ENCODE results near the gene CABP1. TPM values are rescaled to one million over a fixed set of nuclear protein-coding genes. Genes with fewer than 3 reads are reported as not detected.

CABP1 gene
- total and polyA plus RNA-seq, 9 of the 15 experiments (the other 6 are each of a cell fraction or from before 2014, with no cell fraction given): not detected

DNA sequence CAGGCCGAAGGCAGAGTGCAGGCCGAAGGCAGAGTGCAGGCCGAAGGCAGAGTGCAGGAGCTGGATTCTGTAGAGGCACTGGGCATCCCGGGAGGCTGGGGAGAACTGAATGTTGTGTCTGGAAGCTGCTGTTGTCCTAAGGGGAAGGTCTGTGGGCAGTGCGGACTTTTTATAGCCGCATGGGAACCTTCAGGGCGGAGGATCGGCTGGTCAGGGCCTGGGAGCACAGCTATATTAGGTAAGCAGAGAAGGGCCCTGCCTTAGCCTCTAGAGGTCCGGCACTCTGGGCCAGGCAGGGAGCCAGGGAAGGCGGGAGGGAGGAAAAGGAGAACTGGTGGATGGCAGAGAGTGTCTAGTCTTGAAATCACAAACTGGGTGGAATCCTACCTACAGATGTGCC is 14.2 kb downstream of the CABP1 start:
- ATAC-seq: no peak; the same call in 1 of the 3 replicates
- no peak overlapping the region for H3K4me3 ChIP-seq
- H3K9me3 ChIP-seq (replicated peaks; ENCODE audit: control insufficient read depth, insufficient read depth, low read depth, low read length): no peaks in the 10 kb centered on the region
- no peak overlapping the region for H2AFZ ChIP-seq (ENCODE audit: low read depth, low read length)
- DNase-seq (ENCODE audit: extremely low read depth in 1 of 4, low spot score in 3 of 4): no peak
- intact Hi-C loops (cut with micrococcal nuclease) (no loop called here), in situ Hi-C loops (cut with MboI) (loop anchor here (25.0 kb wide), 1 partner anchor 317 kb away; the partner anchor contains the start of gene PLA2G1B)
- no peaks in the 10 kb centered on the region for H3K79me2 ChIP-seq (ENCODE audit: control insufficient read depth, insufficient read depth, low read length)
- ChIA-PET CTCF (ENCODE audit: low intra/inter-chr PET ratio) (no interaction called here), POLR2A (interaction anchor here (0.6 to 2.2 kb wide), 2 partner anchors 9 to 308 kb away, joined by 3 to 9 read pairs; no protein-coding TSS in a partner anchor)
- no peaks in the 10 kb centered on the region for H3K9me1 ChIP-seq (ENCODE audit: control insufficient read depth, insufficient read depth, low read length)
- peaks cover 0 to 10% of the 10 kb centered on the region in 2 experiments; a peak in 2 of 5 replicates for H3K4me1 ChIP-seq (replicated peaks in 1 of 2; ENCODE audit: control insufficient read depth in 2 of 2, insufficient read depth in 2 of 2, low read length in 2 of 2)
- no peaks in the 10 kb centered on the region; the same call in none of the 2 replicates for H4K20me1 ChIP-seq (replicated peaks; ENCODE audit: control insufficient read depth, insufficient read depth, low read length)
- H3K36me3 ChIP-seq (ENCODE audit: control insufficient read depth, insufficient read depth, low read length): no peaks in the 10 kb centered on the region
- 13% methylated on average over 10 of the region's 10 CpGs for WGBS (ENCODE audit: insufficient coverage, low coverage, missing lambda C conversion rate)
- H3K4me2 ChIP-seq (ENCODE audit: insufficient read depth, low read length): no peak overlapping the region
- no peak for FAIRE-seq
- H3K27ac ChIP-seq (ENCODE audit: extremely low read depth, low read depth, low read length): no peak overlapping the region
- no TSS peak for BruUV-seq (replicated peaks)
- no peak overlapping the region for H3K9ac ChIP-seq (ENCODE audit: insufficient read depth in 1 of 2, low read depth in 2 of 2, low read length in 2 of 2)
- peaks cover 54 to 93% of the 10 kb centered on the region in 2 experiments for H3K27me3 ChIP-seq (ENCODE audit: control insufficient read depth in 2 of 2, insufficient read depth in 2 of 2, low read length in 2 of 2)
- TF ChIP-seq SIN3A (IDR thresholded peaks at IDR 0.05; ENCODE audit: borderline replicate concordance in 2 of 2, control insufficient read depth in 1 of 2, low read depth in 2 of 2, low read length in 2 of 2) (no peak), RBM15 (IDR thresholded peaks at IDR 0.05; ENCODE audit: insufficient read depth, low read length) (no peak), SPI1 (IDR thresholded peaks at IDR 0.05; ENCODE audit: borderline replicate concordance, low read depth, low read length) (no peak), NR3C1 (CRISPR knock-in tag; IDR thresholded peaks at IDR 0.05) (no peak), ZNF143 (CRISPR knock-in tag; IDR thresholded peaks at IDR 0.05) (no peak), GABPB2 (CRISPR knock-in tag; conservative IDR thresholded peaks at IDR 0.05) (no peak), RBM17 (IDR thresholded peaks at IDR 0.05; ENCODE audit: borderline replicate concordance, low read depth, low read length) (no peak), SMAD1 (IDR thresholded peaks at IDR 0.05; ENCODE audit: low read depth, low read length, partially characterized antibody) (no peak), ZBTB1 (CRISPR knock-in tag; IDR thresholded peaks at IDR 0.05; ENCODE audit: borderline replicate concordance, low read depth) (no peak), CBX2 (IDR thresholded peaks at IDR 0.05; ENCODE audit: insufficient read depth, low read length, poor library complexity, severe bottlenecking) (no peak), ZNF780A (CRISPR knock-in tag; IDR thresholded peaks at IDR 0.05) (no peak), BRCA1 (IDR thresholded peaks at IDR 0.05) (no peak), BRCA1 (CRISPR knock-in tag; IDR thresholded peaks at IDR 0.05) (no peak)
- TF ChIP-seq, protein P1, sequence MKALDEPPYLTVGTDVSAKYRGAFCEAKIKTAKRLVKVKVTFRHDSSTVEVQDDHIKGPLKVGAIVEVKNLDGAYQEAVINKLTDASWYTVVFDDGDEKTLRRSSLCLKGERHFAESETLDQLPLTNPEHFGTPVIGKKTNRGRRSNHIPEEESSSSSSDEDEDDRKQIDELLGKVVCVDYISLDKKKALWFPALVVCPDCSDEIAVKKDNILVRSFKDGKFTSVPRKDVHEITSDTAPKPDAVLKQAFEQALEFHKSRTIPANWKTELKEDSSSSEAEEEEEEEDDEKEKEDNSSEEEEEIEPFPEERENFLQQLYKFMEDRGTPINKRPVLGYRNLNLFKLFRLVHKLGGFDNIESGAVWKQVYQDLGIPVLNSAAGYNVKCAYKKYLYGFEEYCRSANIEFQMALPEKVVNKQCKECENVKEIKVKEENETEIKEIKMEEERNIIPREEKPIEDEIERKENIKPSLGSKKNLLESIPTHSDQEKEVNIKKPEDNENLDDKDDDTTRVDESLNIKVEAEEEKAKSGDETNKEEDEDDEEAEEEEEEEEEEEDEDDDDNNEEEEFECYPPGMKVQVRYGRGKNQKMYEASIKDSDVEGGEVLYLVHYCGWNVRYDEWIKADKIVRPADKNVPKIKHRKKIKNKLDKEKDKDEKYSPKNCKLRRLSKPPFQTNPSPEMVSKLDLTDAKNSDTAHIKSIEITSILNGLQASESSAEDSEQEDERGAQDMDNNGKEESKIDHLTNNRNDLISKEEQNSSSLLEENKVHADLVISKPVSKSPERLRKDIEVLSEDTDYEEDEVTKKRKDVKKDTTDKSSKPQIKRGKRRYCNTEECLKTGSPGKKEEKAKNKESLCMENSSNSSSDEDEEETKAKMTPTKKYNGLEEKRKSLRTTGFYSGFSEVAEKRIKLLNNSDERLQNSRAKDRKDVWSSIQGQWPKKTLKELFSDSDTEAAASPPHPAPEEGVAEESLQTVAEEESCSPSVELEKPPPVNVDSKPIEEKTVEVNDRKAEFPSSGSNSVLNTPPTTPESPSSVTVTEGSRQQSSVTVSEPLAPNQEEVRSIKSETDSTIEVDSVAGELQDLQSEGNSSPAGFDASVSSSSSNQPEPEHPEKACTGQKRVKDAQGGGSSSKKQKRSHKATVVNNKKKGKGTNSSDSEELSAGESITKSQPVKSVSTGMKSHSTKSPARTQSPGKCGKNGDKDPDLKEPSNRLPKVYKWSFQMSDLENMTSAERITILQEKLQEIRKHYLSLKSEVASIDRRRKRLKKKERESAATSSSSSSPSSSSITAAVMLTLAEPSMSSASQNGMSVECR (CRISPR knock-in tag; IDR thresholded peaks at IDR 0.05): no peak
- TF ChIP-seq, protein P2, sequence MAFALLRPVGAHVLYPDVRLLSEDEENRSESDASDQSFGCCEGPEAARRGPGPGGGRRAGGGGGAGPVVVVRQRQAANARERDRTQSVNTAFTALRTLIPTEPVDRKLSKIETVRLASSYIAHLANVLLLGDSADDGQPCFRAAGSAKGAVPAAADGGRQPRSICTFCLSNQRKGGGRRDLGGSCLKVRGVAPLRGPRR (CRISPR knock-in tag; IDR thresholded peaks at IDR 0.05): no peak
- TF ChIP-seq, protein P3, sequence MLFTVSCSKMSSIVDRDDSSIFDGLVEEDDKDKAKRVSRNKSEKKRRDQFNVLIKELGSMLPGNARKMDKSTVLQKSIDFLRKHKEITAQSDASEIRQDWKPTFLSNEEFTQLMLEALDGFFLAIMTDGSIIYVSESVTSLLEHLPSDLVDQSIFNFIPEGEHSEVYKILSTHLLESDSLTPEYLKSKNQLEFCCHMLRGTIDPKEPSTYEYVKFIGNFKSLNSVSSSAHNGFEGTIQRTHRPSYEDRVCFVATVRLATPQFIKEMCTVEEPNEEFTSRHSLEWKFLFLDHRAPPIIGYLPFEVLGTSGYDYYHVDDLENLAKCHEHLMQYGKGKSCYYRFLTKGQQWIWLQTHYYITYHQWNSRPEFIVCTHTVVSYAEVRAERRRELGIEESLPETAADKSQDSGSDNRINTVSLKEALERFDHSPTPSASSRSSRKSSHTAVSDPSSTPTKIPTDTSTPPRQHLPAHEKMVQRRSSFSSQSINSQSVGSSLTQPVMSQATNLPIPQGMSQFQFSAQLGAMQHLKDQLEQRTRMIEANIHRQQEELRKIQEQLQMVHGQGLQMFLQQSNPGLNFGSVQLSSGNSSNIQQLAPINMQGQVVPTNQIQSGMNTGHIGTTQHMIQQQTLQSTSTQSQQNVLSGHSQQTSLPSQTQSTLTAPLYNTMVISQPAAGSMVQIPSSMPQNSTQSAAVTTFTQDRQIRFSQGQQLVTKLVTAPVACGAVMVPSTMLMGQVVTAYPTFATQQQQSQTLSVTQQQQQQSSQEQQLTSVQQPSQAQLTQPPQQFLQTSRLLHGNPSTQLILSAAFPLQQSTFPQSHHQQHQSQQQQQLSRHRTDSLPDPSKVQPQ (CRISPR knock-in tag; IDR thresholded peaks at IDR 0.05; ENCODE audit: borderline replicate concordance): no peak
